H1 (cell line): ENCODE data around the gene STAT4. TPM values are rescaled to one million over a fixed set of nuclear protein-coding genes. Genes with fewer than 3 reads are reported as not detected.

Source experiments
- BRCA1 ChIP-seq: IDR thresholded peaks from 2 replicates; pipeline ENCODE4 v1.6.1; 2012; ENCODE audit warnings: low read depth, low read length, improper control_type of control experiment
- CBX8 ChIP-seq: fragments of 300-800, 300-1000 bp; sonication (generic); IDR thresholded peaks from 2 replicates; pipeline ENCODE4 v1.7.1; 2016; ENCODE audit warnings: low read depth, low read length, borderline replicate concordance
- CHD2 ChIP-seq: IDR thresholded peaks from 2 replicates; pipeline ENCODE4 v1.6.1; 2012; ENCODE audit warnings: low read length, improper control_type of control experiment
- E2F6 ChIP-seq: IDR thresholded peaks from 2 replicates; pipeline ENCODE4 v1.6.1; 2012; ENCODE audit warnings: inconsistent platforms
- EP300 ChIP-seq, 2 experiments: IDR thresholded peaks; 1 replicate in 1 of 2; 2 replicates in 1 of 2; pipeline ENCODE4 v1.6.1; 2011 to 2012; ENCODE audit warnings: low read depth in 2 of 2, low read length in 2 of 2, mild to moderate bottlenecking in 2 of 2, borderline replicate concordance in 1 of 2, inconsistent platforms in 1 of 2, moderate library complexity in 1 of 2
- HDAC2 ChIP-seq, 2 experiments: fragments of 300-600 bp in 1 of 2; sonication (generic) in 1 of 2; IDR thresholded peaks; 2 replicates each; pipeline ENCODE4 v1.6.1; 2011 to 2012; ENCODE audit warnings: low read depth in 2 of 2, low read length in 2 of 2, mild to moderate bottlenecking in 2 of 2, moderate library complexity in 2 of 2, borderline replicate concordance in 1 of 2, inconsistent platforms in 1 of 2
- HDAC6 ChIP-seq: IDR thresholded peaks from one replicate; pipeline ENCODE4 v1.7.1; 2012; ENCODE audit warnings: low read depth, mild to moderate bottlenecking, inconsistent platforms, low read length, moderate library complexity
- KDM1A ChIP-seq: fragments of 200-600, 300-600 bp; sonication (generic); IDR thresholded peaks from 2 replicates; pipeline ENCODE4 v1.7.1; 2016; ENCODE audit warnings: mild to moderate bottlenecking, low read length, borderline replicate concordance
- MAX ChIP-seq: IDR thresholded peaks from 2 replicates; pipeline ENCODE4 v1.6.1; 2012; ENCODE audit warnings: inconsistent platforms
- NRF1 ChIP-seq: IDR thresholded peaks from 2 replicates; pipeline ENCODE4 v1.6.1; 2011; ENCODE audit warnings: mild to moderate bottlenecking, low read depth, low read length, improper control_type of control experiment
- POLR2A ChIP-seq, 2 experiments: IDR thresholded peaks; 1 replicate in 1 of 2; 2 replicates in 1 of 2; pipeline ENCODE4 v1.6.1; 2011; ENCODE audit warnings: low read depth in 2 of 2, low read length in 2 of 2, mild to moderate bottlenecking in 2 of 2; ENCODE audit errors: control extremely low read depth in 1 of 2
- POLR2AphosphoS5 ChIP-seq: IDR thresholded peaks from 2 replicates; pipeline ENCODE4 v1.6.1; 2011; ENCODE audit warnings: low read depth, low read length
- POU5F1 ChIP-seq: IDR thresholded peaks from 2 replicates; pipeline ENCODE4 v1.6.1; 2011; ENCODE audit warnings: low read depth, mild to moderate bottlenecking, low read length, moderate library complexity
- SP4 ChIP-seq: IDR thresholded peaks from 2 replicates; pipeline ENCODE4 v1.6.1; 2012; ENCODE audit warnings: low read length, inconsistent platforms
- SUZ12 ChIP-seq: fragments of 200-600 bp; sonication (generic); IDR thresholded peaks from 2 replicates; pipeline ENCODE4 v1.6.1; 2012; ENCODE audit warnings: mild to moderate bottlenecking, inconsistent platforms, low read length, moderate library complexity, mixed read lengths
- TEAD4 ChIP-seq: IDR thresholded peaks from 2 replicates; pipeline ENCODE4 v1.6.1; 2012; ENCODE audit warnings: low read depth, low read length, inconsistent platforms, mixed read lengths
- USF2 ChIP-seq: IDR thresholded peaks from 2 replicates; pipeline ENCODE4 v1.6.1; 2011; ENCODE audit warnings: low read length, improper control_type of control experiment
- polyA plus RNA-seq, 7 experiments: library from polyadenylated mRNA; depleted of rRNA in 3 of 7; stranded (reverse) in 5 of 7; unstranded in 2 of 7; fragments of >200 nt in 5 of 7; fragments of 200-250 nt in 2 of 7; gene quantifications; 1 replicate in 5 of 7; 2 replicates in 1 of 7; 4 replicates in 1 of 7; pipeline versions ENCODE4 v1.2.1 to v1.2.3, GENCODE V29; 2011 to 2013; ENCODE audit warnings: missing spikeins in 2 of 7, mixed read lengths in 2 of 7
- total RNA-seq: library from RNA; stranded (reverse); fragmentation: NEBNext Ultra II Directional; extraction: Animal tissue kit (Norgen Biotek cat#: 25700); gene quantifications from 2 replicates; pipeline ENCODE4 v1.2.1, GENCODE V29; 2021

The STAT4 gene
- total and polyA plus RNA-seq, 2 of the 8 experiments (the other 6 are each of a cell fraction or from before 2014, with no cell fraction given) = 0.36 to 0.63 TPM

GRCh38 chr2:191020221-191020741, 130.5 kb downstream of the STAT4 start (continued):
- no peak for TF ChIP-seq CHD2
- TF ChIP-seq POLR2A (IDR thresholded peaks at IDR 0.05; ENCODE audit: control extremely low read depth in 1 of 2, low read depth in 2 of 2, low read length in 2 of 2) = peak; percentile 89 to 95
- TF ChIP-seq BRCA1 = no peak
- TF ChIP-seq SP4 = no peak
- TF ChIP-seq HDAC2 (IDR thresholded peaks at IDR 0.05; ENCODE audit: borderline replicate concordance in 1 of 2, low read depth in 2 of 2, low read length in 2 of 2) = peak; percentile 94 to 96
- TF ChIP-seq POU5F1 = no peak
- TF ChIP-seq POLR2AphosphoS5 = peak; percentile 94
- peak; percentile 94 for TF ChIP-seq E2F6
- peak; percentile 99 for TF ChIP-seq MAX
- TF ChIP-seq EP300 (IDR thresholded peaks at IDR 0.05; ENCODE audit: borderline replicate concordance in 1 of 2, low read depth in 2 of 2, low read length in 2 of 2) = peak; percentile 94 to 100
- TF ChIP-seq NRF1 = peak; percentile 91
- TF ChIP-seq USF2 = peak; percentile 81
- 0 out of 2 replicates have a peak, but pooled peaks have one; percentile 27 for TF ChIP-seq KDM1A
- TF ChIP-seq TEAD4 = peak; percentile 72
- TF ChIP-seq SUZ12 = no peak
- TF ChIP-seq HDAC6 = no peak
- TF ChIP-seq CBX8 = no peak
- TF ChIP-seq, all 59 proteins: peak for 26
